OCI-LY3 (cell line): ENCODE measurements around the gene PRSS50.

ENCODE experiments used
- H2AFZ ChIP-seq: fragments of 200-600, 300-600 bp; shearing (Covaris generic); 2 replicates; pipeline ENCODE4 v1.6.0; 2014; ENCODE audit warnings: antibody characterized with exemption, low read depth, low read length
- H3K27ac ChIP-seq: fragments of 200-600, 300-600 bp; sonication (generic); 2 replicates; pipeline ENCODE4 v1.5.1; 2014; ENCODE audit warnings: mild to moderate bottlenecking, low read length, moderate library complexity, mixed read lengths
- H3K27me3 ChIP-seq: fragments of 200-600, 300-600 bp; sonication (generic); 2 replicates; pipeline ENCODE4 v1.6.1; 2014; ENCODE audit warnings: low read depth, low read length, mixed read lengths
- H3K36me3 ChIP-seq: fragments of 200-600, 300-600 bp; sonication (generic); replicated peaks from 2 replicates; pipeline ENCODE3; 2014; ENCODE audit warnings: low read depth, low read length, mixed read lengths
- H3K4me1 ChIP-seq: fragments of 300-600, 200-600 bp; sonication (generic); 2 replicates; pipeline ENCODE4 v1.6.1; 2014; ENCODE audit warnings: low read length, mixed read lengths
- H3K4me2 ChIP-seq: fragments of 200-600, 300-600 bp; sonication (generic); 2 replicates; pipeline ENCODE4 v1.6.1; 2014; ENCODE audit warnings: low read length, mixed read lengths
- H3K4me3 ChIP-seq: fragments of 300-600, 200-600 bp; sonication (generic); 2 replicates; pipeline ENCODE4 v1.5.1; 2014; ENCODE audit warnings: antibody characterized with exemption, mild to moderate bottlenecking, low read length, moderate library complexity
- H3K79me2 ChIP-seq: fragments of 300-600, 200-600 bp; shearing (Covaris generic); 2 replicates; pipeline ENCODE4 v1.6.1; 2014; ENCODE audit warnings: mild to moderate bottlenecking, low read length, mixed read lengths
- H3K9ac ChIP-seq: fragments of 300-600, 200-600 bp; shearing (Covaris generic); 2 replicates; pipeline ENCODE4 v1.6.0; 2014; ENCODE audit warnings: mild to moderate bottlenecking, low read length, moderate library complexity
- H3K9me3 ChIP-seq: fragments of 200-600, 300-600 bp; shearing (Covaris generic); 2 replicates; pipeline ENCODE4 v1.6.1; 2014; ENCODE audit warnings: low read length, mixed read lengths; ENCODE audit not compliant: insufficient read depth
- H4K20me1 ChIP-seq: fragments of 200-600, 300-600 bp; sonication (generic); 2 replicates; pipeline ENCODE4 v1.6.1; 2016; ENCODE audit warnings: low read length, mixed read lengths; ENCODE audit not compliant: insufficient read depth
- CTCF ChIP-seq: fragments of 200-600, 300-600 bp; sonication (generic); IDR thresholded peaks from 2 replicates; pipeline ENCODE4 v1.5.1; 2014; ENCODE audit warnings: antibody characterized with exemption, low read length, low read depth
- EZH2phosphoT487 ChIP-seq: fragments of 200-600 bp; shearing (Covaris generic); IDR thresholded peaks from 2 replicates; pipeline ENCODE4 v1.6.1; 2018; ENCODE audit warnings: antibody characterized with exemption, mixed run types, low read depth

PRSS50 gene

GRCh38 chr3:46662771-46663551 is 54.7 kb downstream of the PRSS50 start:
- Histone ChIP-seq H2AFZ (no peak overlapping the region), H3K36me3 (no peaks in the 10 kb centered on the region), H3K9ac (no peak overlapping the region), H3K4me2 (no peak overlapping the region), H3K9me3 (no peaks in the 10 kb centered on the region), H3K27ac (no peak overlapping the region), H3K79me2 (no peaks in the 10 kb centered on the region), H3K27me3 (0 out of 2 replicates have a peak, but pooled peaks cover 19% of the 10 kb centered on the region), H4K20me1 (no peaks in the 10 kb centered on the region), H3K4me1 (no peaks in the 10 kb centered on the region), H3K4me3 (no peak overlapping the region)
- TF ChIP-seq EZH2phosphoT487 (no peak), CTCF (no peak)
